HEK293 (cell line): ENCODE data around the gene UFL1.

ENCODE experiments used
- FEZF1 ChIP-seq: fragments of 450-650 bp; formaldehyde crosslinking; IDR thresholded peaks from 2 replicates; pipeline ENCODE4 v1.5.1; 2016; ENCODE audit warnings: missing biosample characterization, missing genetic modification characterization
- KLF10 ChIP-seq: fragments of 450-650 bp; IDR thresholded peaks from 2 replicates; pipeline ENCODE4 v1.5.1; 2018; ENCODE audit warnings: missing biosample characterization, mild to moderate bottlenecking, missing genetic modification characterization
- KLF16 ChIP-seq: fragments of 450-650 bp; formaldehyde crosslinking; IDR thresholded peaks from 2 replicates; pipeline ENCODE4 v1.5.1; 2017; ENCODE audit warnings: missing biosample characterization, missing genetic modification characterization
- RBAK ChIP-seq: fragments of 450-650 bp; formaldehyde crosslinking; IDR thresholded peaks from 2 replicates; pipeline ENCODE4 v1.5.1; 2016; ENCODE audit warnings: missing biosample characterization, missing genetic modification characterization
- SALL2 ChIP-seq: fragments of 450-650 bp; formaldehyde crosslinking; IDR thresholded peaks from 2 replicates; pipeline ENCODE4 v1.5.0; 2017; ENCODE audit warnings: missing biosample characterization, mild to moderate bottlenecking, missing genetic modification characterization, borderline replicate concordance
- ZBTB1 ChIP-seq: fragments of 450-650 bp; formaldehyde crosslinking; IDR thresholded peaks from 2 replicates; pipeline ENCODE4 v1.5.1; 2016; ENCODE audit warnings: missing biosample characterization, missing genetic modification characterization
- ZNF138 ChIP-seq: fragments of 450-650 bp; formaldehyde crosslinking; IDR thresholded peaks from 2 replicates; pipeline ENCODE4 v1.5.1; 2016; ENCODE audit warnings: missing biosample characterization, missing genetic modification characterization, borderline replicate concordance
- ZNF146 ChIP-seq: fragments of 450-650 bp; formaldehyde crosslinking; IDR thresholded peaks from 2 replicates; pipeline ENCODE4 v1.5.1; 2016; ENCODE audit warnings: missing biosample characterization, missing genetic modification characterization
- ZNF184 ChIP-seq: fragments of 450-650 bp; IDR thresholded peaks from 2 replicates; pipeline ENCODE4 v1.5.1; 2018; ENCODE audit warnings: missing biosample characterization, mild to moderate bottlenecking, missing genetic modification characterization
- ZNF423 ChIP-seq: fragments of 450-650 bp; formaldehyde crosslinking; IDR thresholded peaks from 2 replicates; pipeline ENCODE4 v1.5.1; 2016; ENCODE audit warnings: missing biosample characterization, missing genetic modification characterization
- ZNF555 ChIP-seq: fragments of 450-650 bp; formaldehyde crosslinking; conservative IDR thresholded peaks from 2 replicates; pipeline ENCODE4 v1.5.1; 2017; ENCODE audit warnings: missing biosample characterization, mild to moderate bottlenecking, missing genetic modification characterization, inconsistent platforms
- ZNF585B ChIP-seq: fragments of 450-650 bp; formaldehyde crosslinking; IDR thresholded peaks from 2 replicates; pipeline ENCODE4 v1.5.1; 2016; ENCODE audit warnings: missing biosample characterization, missing genetic modification characterization
- ZNF623 ChIP-seq: fragments of 450-650 bp; formaldehyde crosslinking; IDR thresholded peaks from 2 replicates; pipeline ENCODE4 v1.5.1; 2016; ENCODE audit warnings: missing biosample characterization, missing genetic modification characterization
- ZNF76 ChIP-seq: fragments of 450-650 bp; formaldehyde crosslinking; IDR thresholded peaks from 2 replicates; pipeline ENCODE4; 2016; ENCODE audit warnings: low read depth, missing biosample characterization, missing genetic modification characterization, borderline replicate concordance
- ZNF791 ChIP-seq: fragments of 450-650 bp; formaldehyde crosslinking; IDR thresholded peaks from 2 replicates; pipeline ENCODE4 v1.5.1; 2016; ENCODE audit warnings: missing biosample characterization, missing genetic modification characterization
- ZNF830 ChIP-seq: fragments of 450-650 bp; IDR thresholded peaks from 2 replicates; pipeline ENCODE4 v1.5.0; 2018; ENCODE audit warnings: missing biosample characterization, missing genetic modification characterization, low read depth, mild to moderate bottlenecking, moderate library complexity
- TF ChIP-seq, protein P1 (sequence below): fragments of 450-650 bp; formaldehyde crosslinking; IDR thresholded peaks from 2 replicates; pipeline ENCODE4 v1.5.1; 2017; ENCODE audit warnings: missing biosample characterization, missing genetic modification characterization
- TF ChIP-seq, protein P2 (sequence below): fragments of 450-650 bp; formaldehyde crosslinking; IDR thresholded peaks from 2 replicates; pipeline ENCODE4 v1.5.1; 2016; ENCODE audit warnings: missing biosample characterization, missing genetic modification characterization
- TF ChIP-seq, protein P3 (sequence below): fragments of 450-650 bp; formaldehyde crosslinking; IDR thresholded peaks from 2 replicates; pipeline ENCODE4 v1.5.1; 2016; ENCODE audit warnings: missing biosample characterization, missing genetic modification characterization
- TF ChIP-seq, protein P4 (sequence below): fragments of 450-650 bp; formaldehyde crosslinking; IDR thresholded peaks from 2 replicates; pipeline ENCODE4 v1.5.1; 2016; ENCODE audit warnings: missing biosample characterization, missing genetic modification characterization
- TF ChIP-seq, protein P5 (sequence below): fragments of 450-650 bp; formaldehyde crosslinking; IDR thresholded peaks from 2 replicates; pipeline ENCODE4 v1.5.1; 2016; ENCODE audit warnings: missing biosample characterization, missing genetic modification characterization, borderline replicate concordance
- TF ChIP-seq, protein P6 (sequence below): sonication (generic); formaldehyde crosslinking; IDR thresholded peaks from 2 replicates; pipeline ENCODE4 v1.8.1; 2022; ENCODE audit warnings: mild to moderate bottlenecking, moderate library complexity, missing genetic modification reagents
- TF ChIP-seq, protein P7 (sequence below): fragments of 450-650 bp; formaldehyde crosslinking; IDR thresholded peaks from 2 replicates; pipeline ENCODE4 v1.5.1; 2016; ENCODE audit warnings: missing biosample characterization, missing genetic modification characterization
- TF ChIP-seq, protein P8 (sequence below): fragments of 450-650 bp; formaldehyde crosslinking; IDR thresholded peaks from 2 replicates; pipeline ENCODE4 v1.5.1; 2016; ENCODE audit warnings: missing biosample characterization, missing genetic modification characterization

Gene UFL1

DNA sequence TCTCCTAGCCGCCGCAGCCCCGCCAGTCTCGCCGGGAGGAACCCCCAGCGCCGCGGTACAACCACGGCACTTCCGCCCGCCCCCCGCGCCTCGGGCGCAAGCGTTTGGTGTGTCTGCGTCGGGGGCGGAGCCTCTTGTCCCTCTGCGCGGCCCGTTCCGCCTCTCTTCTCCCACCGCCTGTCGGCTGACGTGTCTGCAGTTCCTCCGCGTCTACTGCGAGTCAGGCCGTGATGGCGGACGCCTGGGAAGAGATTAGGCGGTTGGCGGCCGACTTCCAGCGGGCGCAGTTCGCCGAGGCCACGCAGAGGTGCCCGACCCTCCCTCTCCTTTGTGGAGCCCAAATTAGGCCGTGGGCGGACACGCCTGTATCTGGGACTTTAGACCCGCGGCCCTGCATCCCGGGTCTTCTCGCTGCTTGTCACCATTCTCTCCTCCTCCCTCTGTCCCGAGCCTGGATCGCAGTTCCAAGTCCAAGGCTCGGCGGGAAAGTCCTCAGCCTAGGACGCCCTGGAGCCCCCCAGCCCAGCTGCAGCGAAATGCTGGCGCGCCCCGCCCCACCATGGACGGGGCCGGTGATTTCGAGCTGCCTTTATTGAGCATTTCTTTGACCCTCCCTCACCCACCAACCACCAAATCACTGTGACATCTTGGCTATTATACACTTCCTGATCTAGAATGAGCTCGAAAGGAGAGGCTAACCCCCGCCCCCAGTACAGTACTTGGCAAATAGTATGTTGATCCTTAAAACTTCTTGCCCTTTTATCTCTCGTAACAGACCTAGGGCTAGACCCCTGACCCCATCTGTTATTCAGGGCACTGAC, at the start of gene UFL1 (continued):
- TF ChIP-seq ZNF423 (tag by site-specific recombination) (no peak), KLF10 (no peak), ZNF830 (tag by site-specific recombination) (no peak), FEZF1 (tag by site-specific recombination) (no peak), ZNF76 (tag by site-specific recombination) (peak; percentile 66; the same call in 1 of the 2 replicates), ZNF555 (tag by site-specific recombination) (no peak), ZBTB1 (tag by site-specific recombination) (no peak), ZNF184 (no peak), RBAK (tag by site-specific recombination) (no peak), ZNF585B (tag by site-specific recombination) (no peak), ZNF146 (tag by site-specific recombination) (0 out of 2 replicates have a peak, but pooled peaks have one; percentile 7), ZNF623 (no peak), ZNF138 (tag by site-specific recombination) (no peak), SALL2 (tag by site-specific recombination) (no peak), ZNF791 (no peak), KLF16 (tag by site-specific recombination) (peak; percentile 87; the same call in 1 of the 2 replicates)
- TF ChIP-seq, protein P1, sequence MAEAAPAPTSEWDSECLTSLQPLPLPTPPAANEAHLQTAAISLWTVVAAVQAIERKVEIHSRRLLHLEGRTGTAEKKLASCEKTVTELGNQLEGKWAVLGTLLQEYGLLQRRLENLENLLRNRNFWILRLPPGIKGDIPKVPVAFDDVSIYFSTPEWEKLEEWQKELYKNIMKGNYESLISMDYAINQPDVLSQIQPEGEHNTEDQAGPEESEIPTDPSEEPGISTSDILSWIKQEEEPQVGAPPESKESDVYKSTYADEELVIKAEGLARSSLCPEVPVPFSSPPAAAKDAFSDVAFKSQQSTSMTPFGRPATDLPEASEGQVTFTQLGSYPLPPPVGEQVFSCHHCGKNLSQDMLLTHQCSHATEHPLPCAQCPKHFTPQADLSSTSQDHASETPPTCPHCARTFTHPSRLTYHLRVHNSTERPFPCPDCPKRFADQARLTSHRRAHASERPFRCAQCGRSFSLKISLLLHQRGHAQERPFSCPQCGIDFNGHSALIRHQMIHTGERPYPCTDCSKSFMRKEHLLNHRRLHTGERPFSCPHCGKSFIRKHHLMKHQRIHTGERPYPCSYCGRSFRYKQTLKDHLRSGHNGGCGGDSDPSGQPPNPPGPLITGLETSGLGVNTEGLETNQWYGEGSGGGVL (tag by site-specific recombination): peak; percentile 83
- TF ChIP-seq, protein P2, sequence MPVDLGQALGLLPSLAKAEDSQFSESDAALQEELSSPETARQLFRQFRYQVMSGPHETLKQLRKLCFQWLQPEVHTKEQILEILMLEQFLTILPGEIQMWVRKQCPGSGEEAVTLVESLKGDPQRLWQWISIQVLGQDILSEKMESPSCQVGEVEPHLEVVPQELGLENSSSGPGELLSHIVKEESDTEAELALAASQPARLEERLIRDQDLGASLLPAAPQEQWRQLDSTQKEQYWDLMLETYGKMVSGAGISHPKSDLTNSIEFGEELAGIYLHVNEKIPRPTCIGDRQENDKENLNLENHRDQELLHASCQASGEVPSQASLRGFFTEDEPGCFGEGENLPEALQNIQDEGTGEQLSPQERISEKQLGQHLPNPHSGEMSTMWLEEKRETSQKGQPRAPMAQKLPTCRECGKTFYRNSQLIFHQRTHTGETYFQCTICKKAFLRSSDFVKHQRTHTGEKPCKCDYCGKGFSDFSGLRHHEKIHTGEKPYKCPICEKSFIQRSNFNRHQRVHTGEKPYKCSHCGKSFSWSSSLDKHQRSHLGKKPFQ (tag by site-specific recombination): no peak
- TF ChIP-seq, protein P3, sequence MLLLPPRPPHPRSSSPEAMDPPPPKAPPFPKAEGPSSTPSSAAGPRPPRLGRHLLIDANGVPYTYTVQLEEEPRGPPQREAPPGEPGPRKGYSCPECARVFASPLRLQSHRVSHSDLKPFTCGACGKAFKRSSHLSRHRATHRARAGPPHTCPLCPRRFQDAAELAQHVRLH (tag by site-specific recombination): 0 out of 2 replicates have a peak, but pooled peaks have one; percentile 34
- TF ChIP-seq, protein P4, sequence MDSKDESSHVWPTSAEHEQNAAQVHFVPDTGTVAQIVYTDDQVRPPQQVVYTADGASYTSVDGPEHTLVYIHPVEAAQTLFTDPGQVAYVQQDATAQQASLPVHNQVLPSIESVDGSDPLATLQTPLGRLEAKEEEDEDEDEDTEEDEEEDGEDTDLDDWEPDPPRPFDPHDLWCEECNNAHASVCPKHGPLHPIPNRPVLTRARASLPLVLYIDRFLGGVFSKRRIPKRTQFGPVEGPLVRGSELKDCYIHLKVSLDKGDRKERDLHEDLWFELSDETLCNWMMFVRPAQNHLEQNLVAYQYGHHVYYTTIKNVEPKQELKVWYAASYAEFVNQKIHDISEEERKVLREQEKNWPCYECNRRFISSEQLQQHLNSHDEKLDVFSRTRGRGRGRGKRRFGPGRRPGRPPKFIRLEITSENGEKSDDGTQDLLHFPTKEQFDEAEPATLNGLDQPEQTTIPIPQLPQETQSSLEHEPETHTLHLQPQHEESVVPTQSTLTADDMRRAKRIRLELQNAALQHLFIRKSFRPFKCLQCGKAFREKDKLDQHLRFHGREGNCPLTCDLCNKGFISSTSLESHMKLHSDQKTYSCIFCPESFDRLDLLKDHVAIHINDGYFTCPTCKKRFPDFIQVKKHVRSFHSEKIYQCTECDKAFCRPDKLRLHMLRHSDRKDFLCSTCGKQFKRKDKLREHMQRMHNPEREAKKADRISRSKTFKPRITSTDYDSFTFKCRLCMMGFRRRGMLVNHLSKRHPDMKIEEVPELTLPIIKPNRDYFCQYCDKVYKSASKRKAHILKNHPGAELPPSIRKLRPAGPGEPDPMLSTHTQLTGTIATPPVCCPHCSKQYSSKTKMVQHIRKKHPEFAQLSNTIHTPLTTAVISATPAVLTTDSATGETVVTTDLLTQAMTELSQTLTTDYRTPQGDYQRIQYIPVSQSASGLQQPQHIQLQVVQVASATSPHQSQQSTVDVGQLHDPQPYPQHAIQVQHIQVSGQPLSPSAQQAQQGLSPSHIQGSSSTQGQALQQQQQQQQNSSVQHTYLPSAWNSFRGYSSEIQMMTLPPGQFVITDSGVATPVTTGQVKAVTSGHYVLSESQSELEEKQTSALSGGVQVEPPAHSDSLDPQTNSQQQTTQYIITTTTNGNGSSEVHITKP (tag by site-specific recombination): peak; percentile 95
- TF ChIP-seq, protein P5, sequence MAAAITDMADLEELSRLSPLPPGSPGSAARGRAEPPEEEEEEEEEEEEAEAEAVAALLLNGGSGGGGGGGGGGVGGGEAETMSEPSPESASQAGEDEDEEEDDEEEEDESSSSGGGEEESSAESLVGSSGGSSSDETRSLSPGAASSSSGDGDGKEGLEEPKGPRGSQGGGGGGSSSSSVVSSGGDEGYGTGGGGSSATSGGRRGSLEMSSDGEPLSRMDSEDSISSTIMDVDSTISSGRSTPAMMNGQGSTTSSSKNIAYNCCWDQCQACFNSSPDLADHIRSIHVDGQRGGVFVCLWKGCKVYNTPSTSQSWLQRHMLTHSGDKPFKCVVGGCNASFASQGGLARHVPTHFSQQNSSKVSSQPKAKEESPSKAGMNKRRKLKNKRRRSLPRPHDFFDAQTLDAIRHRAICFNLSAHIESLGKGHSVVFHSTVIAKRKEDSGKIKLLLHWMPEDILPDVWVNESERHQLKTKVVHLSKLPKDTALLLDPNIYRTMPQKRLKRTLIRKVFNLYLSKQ (tag by site-specific recombination): no peak
- TF ChIP-seq, protein P6, sequence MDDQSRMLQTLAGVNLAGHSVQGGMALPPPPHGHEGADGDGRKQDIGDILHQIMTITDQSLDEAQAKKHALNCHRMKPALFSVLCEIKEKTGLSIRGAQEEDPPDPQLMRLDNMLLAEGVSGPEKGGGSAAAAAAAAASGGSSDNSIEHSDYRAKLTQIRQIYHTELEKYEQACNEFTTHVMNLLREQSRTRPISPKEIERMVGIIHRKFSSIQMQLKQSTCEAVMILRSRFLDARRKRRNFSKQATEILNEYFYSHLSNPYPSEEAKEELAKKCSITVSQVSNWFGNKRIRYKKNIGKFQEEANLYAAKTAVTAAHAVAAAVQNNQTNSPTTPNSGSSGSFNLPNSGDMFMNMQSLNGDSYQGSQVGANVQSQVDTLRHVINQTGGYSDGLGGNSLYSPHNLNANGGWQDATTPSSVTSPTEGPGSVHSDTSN (CRISPR knock-in tag): 0 out of 2 replicates have a peak, but pooled peaks have one; percentile 42
- TF ChIP-seq, protein P7, sequence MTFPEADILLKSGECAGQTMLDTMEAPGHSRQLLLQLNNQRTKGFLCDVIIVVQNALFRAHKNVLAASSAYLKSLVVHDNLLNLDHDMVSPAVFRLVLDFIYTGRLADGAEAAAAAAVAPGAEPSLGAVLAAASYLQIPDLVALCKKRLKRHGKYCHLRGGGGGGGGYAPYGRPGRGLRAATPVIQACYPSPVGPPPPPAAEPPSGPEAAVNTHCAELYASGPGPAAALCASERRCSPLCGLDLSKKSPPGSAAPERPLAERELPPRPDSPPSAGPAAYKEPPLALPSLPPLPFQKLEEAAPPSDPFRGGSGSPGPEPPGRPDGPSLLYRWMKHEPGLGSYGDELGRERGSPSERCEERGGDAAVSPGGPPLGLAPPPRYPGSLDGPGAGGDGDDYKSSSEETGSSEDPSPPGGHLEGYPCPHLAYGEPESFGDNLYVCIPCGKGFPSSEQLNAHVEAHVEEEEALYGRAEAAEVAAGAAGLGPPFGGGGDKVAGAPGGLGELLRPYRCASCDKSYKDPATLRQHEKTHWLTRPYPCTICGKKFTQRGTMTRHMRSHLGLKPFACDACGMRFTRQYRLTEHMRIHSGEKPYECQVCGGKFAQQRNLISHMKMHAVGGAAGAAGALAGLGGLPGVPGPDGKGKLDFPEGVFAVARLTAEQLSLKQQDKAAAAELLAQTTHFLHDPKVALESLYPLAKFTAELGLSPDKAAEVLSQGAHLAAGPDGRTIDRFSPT (tag by site-specific recombination): no peak
- TF ChIP-seq, protein P8, sequence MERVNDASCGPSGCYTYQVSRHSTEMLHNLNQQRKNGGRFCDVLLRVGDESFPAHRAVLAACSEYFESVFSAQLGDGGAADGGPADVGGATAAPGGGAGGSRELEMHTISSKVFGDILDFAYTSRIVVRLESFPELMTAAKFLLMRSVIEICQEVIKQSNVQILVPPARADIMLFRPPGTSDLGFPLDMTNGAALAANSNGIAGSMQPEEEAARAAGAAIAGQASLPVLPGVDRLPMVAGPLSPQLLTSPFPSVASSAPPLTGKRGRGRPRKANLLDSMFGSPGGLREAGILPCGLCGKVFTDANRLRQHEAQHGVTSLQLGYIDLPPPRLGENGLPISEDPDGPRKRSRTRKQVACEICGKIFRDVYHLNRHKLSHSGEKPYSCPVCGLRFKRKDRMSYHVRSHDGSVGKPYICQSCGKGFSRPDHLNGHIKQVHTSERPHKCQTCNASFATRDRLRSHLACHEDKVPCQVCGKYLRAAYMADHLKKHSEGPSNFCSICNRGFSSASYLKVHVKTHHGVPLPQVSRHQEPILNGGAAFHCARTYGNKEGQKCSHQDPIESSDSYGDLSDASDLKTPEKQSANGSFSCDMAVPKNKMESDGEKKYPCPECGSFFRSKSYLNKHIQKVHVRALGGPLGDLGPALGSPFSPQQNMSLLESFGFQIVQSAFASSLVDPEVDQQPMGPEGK: peak; percentile 94
- TF ChIP-seq, all 188 proteins: peak for 58
